Caki2 (cell line): ENCODE measurements around the gene CDH4. TPM values are rescaled to one million over a fixed set of nuclear protein-coding genes. Genes with fewer than 3 reads are reported as not detected.

Source experiments
- DNase-seq: peaks from one replicate; pipeline ENCODE4 v3.0.0-alpha.2; 2015; ENCODE audit warnings: low read depth
- in situ Hi-C: cut with HindIII; loops from 2 replicates; pipeline ENCODE4 v1.10.0; 2016; ENCODE audit warnings: low sequenced_read_pairs, low pct_unique_long_range_greater_than_20kb, mixed read lengths
- total RNA-seq: library from RNA; depleted of rRNA; stranded (reverse); fragments of >200 nt; shearing (Covaris generic); gene quantifications from 2 replicates; pipeline ENCODE4 v1.2.3, GENCODE V29; 2014; ENCODE audit warnings: low replicate concordance; rRNA removed

The CDH4 gene
- 2.7 and 3.5 TPM in 2 replicates for total RNA-seq

DNA sequence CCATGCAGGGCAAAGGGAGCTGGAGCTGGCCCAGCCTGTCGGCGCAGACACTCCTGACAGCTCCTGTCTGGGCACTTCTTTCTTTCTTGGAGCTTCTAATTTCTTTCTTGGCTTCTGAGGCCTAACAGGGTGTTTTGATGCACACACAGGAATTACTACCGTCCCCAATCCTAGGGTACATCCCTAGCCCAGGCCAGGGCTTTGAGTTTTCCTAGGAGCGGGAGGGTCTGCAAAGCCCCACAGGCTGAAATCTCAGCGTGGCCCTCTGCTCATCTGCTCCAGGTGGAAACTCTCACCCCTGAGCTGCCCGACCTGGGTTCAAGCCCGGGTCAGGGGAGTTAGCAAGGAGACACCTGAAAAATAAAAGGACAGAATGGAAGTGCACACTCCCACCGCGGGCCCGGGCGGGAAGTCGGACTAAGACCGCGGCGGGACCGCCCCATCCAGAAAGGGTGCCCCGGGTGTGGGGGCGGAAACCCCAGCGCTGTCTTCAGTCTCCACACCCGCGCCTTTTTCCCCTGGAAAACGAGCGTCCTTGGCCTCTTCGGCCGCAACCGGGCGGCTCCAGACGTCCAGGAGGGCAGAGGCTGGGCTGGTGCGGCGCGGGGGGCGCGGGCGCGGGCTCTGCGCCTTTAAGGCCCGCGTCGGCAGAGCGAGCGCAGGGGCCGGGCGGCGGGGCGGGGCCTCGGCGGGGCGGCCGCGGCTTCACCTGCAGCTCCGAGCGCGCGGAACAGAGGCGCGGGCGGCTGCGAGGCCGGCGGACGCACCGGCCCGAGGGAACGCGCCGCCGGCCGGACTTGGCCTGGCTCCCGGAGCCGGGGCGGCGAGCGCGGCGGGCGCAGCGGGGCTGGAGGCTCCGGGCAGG lies at the start of gene CDH4:
Gene CDH4 (plus strand): TSS at position 733 of the 865 bp plus-strand sequence.
- in situ Hi-C loops: no loop called here
- no peak for DNase-seq

DNA sequence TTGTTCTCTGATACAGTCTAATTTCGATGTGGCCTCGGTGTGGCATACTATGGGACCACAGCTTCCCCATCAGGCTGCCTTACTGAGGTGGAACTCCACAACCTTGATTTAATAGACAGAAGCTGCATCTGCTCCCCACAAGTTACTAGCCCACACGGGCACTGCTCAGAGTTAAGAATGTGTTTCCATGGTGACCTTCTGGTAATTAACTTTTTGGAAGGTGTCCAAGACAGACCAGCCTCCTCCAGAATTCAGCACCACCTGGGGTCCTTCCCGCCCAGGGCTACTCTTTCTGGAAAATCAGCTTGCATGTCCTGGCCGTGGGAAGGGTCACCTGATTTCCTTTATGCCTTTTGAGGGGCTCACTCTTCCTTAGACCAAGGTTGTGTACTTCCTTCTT lies 48.7 kb upstream of the CDH4 start:
- in situ Hi-C loops: no loop called here

DNA sequence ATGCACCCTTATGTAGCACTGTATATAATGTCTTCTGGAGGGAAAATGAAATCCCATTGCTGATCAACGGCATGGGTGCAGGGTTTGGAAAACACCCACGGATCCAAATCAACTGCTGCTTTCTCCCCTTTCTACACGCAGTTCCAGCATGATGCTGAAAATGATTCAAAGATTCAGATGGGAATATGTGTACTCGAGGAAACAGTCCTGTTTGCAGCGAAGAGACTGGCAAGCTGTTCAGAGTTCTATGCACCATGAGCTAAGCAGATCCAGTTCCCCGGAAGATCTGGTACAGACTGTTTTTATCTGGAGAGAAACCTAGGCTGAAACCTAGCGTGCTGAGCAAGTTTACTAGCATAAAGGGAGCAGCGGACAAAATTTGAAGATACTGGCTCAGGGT lies 47.9 kb upstream of the CDH4 start:
- no peak for DNase-seq
- in situ Hi-C loops: no loop called here

More for the DNA sequence above, 48.7 kb upstream of the CDH4 start:
- no peak for DNase-seq

DNA sequence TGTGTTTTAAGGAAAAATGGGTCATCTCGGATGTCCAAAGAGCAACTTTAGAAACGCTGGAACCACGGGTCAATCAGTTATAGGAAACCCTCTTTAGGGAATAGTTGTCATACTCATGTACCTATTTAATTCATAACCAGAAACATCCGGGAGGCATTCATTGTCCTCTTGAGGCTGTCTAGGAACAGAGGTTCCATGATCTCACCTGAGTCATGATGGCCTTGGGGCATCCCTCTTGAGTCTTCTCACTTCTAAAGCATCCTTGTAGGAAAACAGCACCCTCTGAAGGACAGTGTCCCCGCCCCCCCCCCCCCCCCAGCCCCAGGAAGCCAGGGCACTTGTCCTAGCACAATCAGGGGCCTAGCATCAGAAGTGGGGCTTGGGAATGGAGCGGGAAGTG lies 46.3 kb upstream of the CDH4 start:
- in situ Hi-C loops: no loop called here
- no peak for DNase-seq

DNA sequence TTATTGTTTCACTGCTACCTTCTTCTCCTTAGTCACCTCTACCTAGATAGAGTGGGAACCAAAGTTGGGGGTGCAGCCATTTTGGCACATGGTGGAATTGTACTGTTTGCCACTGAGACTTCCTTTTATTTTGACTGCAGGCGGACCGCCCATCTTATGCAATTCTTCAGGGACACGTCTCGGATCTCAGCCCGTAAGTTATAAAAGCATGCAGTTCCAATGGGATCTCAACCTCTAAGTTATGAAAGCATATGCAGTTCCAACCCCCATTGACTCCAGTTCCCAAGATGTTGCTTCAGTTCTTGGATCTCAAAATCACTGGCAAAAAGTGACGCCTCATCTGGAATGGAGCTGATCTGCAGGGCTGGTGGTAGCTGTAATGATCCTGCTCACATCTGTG lies 41.2 kb upstream of the CDH4 start:
- in situ Hi-C loops: no loop called here
- DNase-seq: no peak

DNA sequence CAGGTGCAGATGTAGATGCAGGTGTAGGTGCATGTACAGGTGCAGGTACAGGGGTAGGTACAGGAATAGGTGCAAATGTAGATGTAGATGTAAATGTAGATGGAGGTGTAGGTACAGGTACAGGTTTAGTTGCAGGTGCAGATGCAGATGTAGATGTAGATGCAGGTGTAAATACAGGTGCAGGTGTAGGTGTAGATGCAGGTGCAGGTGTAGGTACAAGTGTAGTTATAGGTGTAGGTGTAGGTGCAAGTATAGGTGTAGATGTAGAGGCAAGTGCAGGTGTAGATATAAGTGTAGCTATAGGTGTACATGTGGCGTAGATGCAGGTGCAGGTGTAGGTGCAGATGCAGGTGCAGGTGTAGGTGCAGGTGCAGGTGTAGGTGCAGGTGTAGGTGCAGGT lies 34.2 kb upstream of the CDH4 start:
- in situ Hi-C loops: no loop called here
- DNase-seq: no peak

DNA sequence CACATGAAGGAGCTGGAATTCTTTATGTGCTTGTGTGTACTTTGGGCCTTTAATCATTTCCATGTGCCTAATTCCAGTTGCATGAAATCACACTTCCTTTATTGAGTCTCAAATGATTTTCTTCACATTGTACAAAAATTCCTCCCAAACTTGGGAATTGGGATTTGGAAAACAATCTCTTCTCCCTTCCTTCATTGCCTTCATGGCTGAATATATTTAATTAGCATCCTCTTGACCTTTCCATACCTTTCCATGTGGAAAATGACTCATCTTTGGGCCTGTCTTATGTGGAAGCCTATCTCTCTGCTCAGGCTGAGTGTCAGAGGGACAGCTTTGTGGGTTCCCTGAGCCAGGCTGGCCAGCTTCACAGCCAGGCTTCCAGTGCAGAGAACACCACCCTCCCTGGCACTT lies 33.0 kb upstream of the CDH4 start:
- in situ Hi-C loops: no loop called here
- peak; percentile 14 for DNase-seq

DNA sequence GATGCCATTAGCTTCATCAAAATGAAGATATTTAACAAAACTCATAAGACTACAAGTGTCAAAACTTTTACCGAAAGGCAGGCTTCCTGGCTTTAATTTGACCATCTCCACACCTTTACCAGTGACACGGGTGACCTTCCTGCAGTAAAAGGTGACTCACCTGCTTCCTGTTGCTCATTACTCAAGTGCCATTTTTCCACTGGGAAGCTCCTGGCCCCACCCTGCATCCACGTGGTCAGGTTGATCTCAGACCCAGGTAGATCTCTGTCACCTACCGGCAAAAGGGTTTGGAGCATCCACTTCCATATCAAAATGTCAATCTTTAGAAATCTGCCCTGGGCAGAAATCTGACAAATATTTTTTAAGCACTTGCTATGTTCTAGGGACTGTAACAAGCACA lies 31.9 kb upstream of the CDH4 start:
- DNase-seq: no peak
- in situ Hi-C loops: no loop called here

DNA sequence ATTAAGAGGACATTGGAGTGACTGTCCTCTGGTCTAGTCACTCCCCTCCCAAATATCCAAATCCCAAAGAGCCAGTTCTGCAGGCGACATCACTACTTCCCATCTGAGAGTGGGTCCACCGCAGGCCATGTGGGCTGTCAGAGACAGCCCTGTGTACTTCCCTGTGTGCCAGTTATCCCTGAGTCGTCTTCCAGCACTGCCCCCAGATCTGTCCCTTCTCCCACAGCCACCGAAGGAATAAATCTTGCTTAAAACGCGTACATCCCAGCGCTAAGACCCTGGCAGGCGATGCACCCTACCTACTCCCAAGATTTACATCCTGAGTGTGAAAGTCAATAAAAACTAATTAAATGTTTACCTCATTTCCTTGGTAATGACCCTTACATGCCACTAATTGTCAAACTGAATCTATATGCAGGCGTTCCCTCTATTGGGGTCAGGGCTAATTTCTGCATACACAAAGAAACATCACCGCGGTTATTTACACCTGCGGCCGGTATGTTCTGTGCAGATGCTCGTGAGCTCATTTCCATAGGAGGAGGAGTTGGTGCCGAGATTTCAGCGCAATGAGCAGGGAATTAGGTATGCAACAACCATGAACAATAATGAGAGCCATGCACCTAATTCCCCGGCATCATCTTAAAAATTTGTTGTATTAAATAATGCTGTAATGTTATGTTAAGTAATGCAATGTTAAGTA lies 31.3 kb upstream of the CDH4 start:
- no peak for DNase-seq
- in situ Hi-C loops: no loop called here

DNA sequence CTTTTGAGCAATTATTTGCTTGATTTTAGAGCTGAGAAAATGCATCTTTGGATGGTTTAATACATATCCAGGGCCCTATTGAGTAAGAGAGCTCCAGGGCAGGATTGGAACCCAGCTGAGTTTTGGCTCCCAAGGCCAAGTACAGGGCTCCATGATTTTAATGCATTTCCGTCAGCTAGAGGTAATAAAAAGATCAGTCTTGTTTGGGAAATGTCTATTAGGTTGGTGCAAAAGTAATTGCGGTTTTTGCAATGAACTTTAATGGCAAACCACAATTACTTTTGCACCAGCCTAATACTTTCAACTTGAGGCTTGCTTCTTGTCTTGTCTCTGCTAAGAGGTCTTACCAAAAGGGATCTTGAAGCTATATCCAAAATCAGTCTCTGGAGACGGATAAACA lies 29.4 kb upstream of the CDH4 start:
- no peak for DNase-seq
- in situ Hi-C loops: no loop called here

DNA sequence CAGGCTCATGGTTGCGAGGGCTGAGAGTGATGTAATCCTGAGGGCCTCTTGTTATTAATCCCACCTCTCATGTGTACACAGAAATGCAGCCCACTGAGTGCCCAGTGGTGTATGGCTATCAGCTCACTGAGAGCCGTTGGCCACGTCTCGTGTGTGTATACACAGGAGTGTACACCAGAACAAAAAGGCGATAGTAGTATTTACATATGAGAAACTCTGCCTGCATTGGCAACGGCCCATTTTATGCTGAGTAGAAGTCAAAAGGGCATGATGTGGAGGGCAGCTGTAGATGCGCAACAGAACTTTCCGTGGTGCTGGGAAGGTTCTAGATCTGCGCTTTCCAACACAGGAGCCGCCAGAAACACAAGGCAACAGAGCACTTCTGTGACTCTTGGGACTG lies 28.9 kb upstream of the CDH4 start:
- in situ Hi-C loops: no loop called here
- no peak for DNase-seq

DNA sequence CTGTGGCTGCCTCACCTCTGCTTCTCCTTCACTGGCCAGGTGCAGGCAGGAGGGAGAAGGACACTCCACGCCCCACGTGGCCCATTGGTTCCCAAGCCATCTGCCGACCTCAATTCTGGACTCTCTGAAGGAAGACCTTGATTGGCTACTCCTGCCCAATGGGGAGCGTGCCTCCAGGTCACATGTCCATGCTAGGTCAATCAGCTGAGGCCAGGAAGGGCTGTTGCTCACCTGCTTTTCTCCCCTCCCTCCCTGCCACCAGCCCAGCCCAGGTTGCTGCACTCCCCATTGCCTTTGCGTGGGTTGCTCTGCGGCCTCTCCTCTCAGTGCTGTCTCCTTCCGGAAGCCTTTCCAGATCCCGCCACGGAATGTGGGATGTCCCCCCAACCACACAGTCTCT lies 21.9 kb upstream of the CDH4 start:
- DNase-seq: no peak
- in situ Hi-C loops: no loop called here

DNA sequence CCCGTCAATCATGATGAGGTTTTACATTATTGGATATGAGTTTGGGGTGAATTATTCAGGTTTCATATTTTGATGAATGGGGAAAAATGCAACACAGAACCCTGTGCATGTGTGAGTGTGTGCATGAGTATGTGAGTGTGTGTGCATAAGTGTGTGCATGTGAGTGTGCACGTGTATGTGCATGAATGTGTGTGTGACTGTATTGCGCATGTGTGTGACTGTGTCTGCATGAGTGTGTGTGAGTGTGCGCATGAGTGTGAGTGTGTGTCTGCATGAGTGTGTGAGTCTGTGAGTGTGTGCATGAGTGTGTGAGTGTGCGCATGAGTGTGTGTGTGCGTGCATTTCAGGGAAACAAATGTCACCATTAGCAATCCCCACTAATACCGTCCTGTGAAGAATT lies 18.5 kb upstream of the CDH4 start:
- in situ Hi-C loops: no loop called here

DNA sequence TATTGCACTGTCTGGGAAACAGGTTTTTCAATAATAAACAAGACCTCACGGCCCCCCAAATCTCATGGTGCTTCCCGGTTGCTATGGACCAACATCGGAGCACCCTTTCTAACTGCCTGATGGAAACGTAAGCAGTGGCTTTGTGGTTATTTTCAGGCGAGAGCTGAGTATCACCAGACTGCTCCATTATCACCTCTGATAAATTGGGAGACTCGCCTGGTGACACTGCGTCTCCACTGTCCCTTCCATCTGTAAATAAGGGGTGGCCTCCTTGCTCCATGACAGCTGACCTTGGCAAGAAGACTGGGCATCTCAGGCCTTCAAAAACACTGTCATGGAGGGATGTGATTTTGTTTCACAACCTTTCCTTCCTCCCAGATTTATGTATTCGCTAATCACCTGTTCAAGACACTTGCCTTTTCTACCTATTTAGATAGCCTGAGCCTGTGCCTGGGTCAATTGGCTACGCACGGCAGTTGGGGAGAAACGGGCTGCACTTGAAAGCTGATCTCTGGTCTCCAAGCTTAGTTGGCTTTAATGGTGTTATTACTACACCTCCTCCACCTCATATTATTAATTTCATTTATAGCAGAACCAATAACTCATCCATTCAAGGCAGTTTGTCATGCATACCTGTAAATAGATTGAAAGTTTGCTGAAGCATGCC lies 17.7 kb upstream of the CDH4 start:
- DNase-seq: no peak
- in situ Hi-C loops: no loop called here

More for the DNA sequence above, 18.5 kb upstream of the CDH4 start:
- no peak for DNase-seq

DNA sequence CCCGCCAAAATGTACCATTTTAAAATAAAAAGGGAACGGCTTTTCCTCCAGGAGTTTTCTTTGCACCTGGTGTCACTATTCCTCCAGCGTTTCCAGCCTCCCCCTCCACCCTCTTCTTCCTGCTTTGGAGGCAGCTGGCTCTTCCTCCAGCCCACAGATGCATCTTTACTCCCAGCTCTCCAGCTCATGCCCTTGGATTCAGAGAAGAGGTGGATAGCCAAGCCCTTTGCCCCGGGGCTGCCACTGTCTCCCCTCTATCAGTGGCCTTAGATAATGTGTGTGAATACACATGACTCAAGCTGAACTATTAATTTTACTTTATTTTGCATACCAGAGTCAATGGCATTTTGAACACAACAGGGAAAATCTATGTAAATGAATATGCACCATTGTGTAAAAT lies 15.3 kb upstream of the CDH4 start:
- DNase-seq: no peak
- in situ Hi-C loops: no loop called here

DNA sequence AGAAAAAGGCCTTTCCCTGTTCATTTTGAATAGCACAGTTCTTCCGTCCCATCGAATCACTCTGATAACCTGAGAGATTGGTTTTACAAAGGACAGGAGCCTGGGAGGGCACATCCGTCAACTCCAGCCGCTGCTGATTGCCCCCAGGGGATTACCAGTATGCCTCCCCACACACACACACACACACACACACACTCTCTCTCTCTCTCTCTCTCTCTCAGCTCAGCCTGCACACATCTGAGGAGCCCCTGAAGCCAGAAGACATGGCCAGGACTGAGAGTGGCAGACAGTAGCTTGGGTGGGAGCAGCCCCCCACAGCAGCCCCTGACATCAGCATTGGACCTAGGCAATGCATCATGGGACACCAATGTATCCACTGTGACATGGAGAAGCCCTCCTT lies 13.2 kb upstream of the CDH4 start:
- in situ Hi-C loops: no loop called here
- no peak for DNase-seq

DNA sequence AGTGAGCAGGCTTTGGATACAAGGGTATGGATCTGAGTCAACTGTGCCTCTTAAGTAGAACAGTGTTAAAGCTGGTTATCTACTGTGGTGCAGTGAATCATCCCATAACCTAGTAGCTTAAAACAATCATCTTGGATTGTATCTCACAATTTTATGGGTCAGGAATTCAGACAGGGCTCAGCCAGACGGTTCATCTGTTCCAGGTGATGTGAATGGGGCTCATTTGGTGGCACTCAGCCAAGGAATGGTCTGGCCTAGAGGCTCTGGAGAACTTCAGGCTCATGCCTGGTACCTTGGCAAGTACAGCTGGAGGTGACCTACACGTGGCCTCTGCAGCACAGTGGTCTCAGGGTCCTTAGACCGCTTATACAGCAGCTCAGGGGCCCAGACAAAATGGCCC lies 11.2 kb upstream of the CDH4 start:
- in situ Hi-C loops: no loop called here
- DNase-seq: no peak

DNA sequence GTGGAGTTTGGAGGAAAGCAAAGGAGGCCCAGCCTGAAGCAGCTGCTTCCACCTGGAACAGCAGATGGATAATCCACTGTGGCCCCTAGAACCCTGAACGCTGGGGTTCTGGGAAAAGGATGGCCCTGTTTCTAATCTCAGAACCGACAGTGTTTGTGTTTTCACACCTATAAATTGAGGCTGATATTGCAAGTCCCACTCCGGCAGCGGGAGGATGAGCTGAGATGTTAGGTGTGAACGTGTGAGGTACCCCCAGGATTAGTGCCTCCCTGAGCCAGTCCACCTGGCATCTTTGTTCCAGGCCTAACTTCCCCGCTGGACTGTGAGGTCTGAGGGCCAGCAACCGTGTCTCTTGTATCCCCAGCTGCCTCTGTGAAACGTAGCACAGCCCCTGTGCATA lies 7.8 kb upstream of the CDH4 start:
- DNase-seq: no peak
- in situ Hi-C loops: no loop called here

DNA sequence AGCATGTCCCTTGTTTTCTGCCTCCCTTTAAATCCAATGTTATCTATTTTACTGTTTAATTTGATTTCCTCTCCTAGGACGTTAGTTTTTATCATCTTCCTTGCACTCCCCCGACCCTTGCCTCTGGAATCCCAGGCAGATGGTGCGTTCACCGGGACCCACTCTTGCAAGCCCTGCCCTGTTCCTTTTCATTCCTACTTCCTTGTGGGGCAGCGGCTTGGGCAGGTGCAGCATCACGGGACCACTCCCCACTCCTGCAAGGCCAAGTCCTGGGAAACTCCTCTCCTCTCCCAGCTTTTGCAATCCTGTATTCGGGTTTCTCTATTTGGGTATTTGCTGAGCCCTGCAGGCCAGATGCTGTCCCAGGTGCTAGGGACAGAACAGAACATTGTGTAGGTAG lies 5.8 kb upstream of the CDH4 start:
- DNase-seq: no peak
- in situ Hi-C loops: no loop called here
